KMS-11 (cell line): ENCODE results near the gene COPS7A.

ENCODE experiments used
- H2AFZ ChIP-seq: fragments of 200-600 bp; sonication (generic); 2 replicates; pipeline ENCODE4 v1.6.1; 2016; ENCODE audit warnings: antibody characterized with exemption, mixed run types, low read depth
- H3K27ac ChIP-seq: fragments of 200-600 bp; sonication (generic); 2 replicates; pipeline ENCODE4 v1.6.1; 2016; ENCODE audit warnings: mild to moderate bottlenecking, mixed run types
- H3K27me3 ChIP-seq: fragments of 200-600 bp; sonication (generic); 2 replicates; pipeline ENCODE4 v1.6.1; 2017; ENCODE audit warnings: mild to moderate bottlenecking, low read depth, mixed run types, moderate library complexity; ENCODE audit not compliant: insufficient read depth
- H3K36me3 ChIP-seq: fragments of 200-600 bp; sonication (generic); 2 replicates; pipeline ENCODE4 v1.6.1; 2017; ENCODE audit warnings: mild to moderate bottlenecking, mixed run types; ENCODE audit not compliant: insufficient read depth
- H3K4me1 ChIP-seq: fragments of 200-600 bp; sonication (generic); 2 replicates; pipeline ENCODE4 v1.6.1; 2016; ENCODE audit warnings: mild to moderate bottlenecking, low read depth, mixed run types; ENCODE audit not compliant: poor library complexity, severe bottlenecking
- H3K4me2 ChIP-seq: fragments of 200-600 bp; sonication (generic); 2 replicates; pipeline ENCODE4 v1.7.0; 2016; ENCODE audit warnings: mild to moderate bottlenecking, mixed run types
- H3K4me3 ChIP-seq: fragments of 200-600 bp; sonication (generic); IDR thresholded peaks from 2 replicates; pipeline ENCODE4 v1.6.1; 2017; ENCODE audit warnings: low read depth, low read length, mixed read lengths; ENCODE audit not compliant: insufficient read depth
- H3K79me2 ChIP-seq: fragments of 200-600 bp; sonication (generic); 2 replicates; pipeline ENCODE4 v1.6.1; 2016; ENCODE audit warnings: low read depth, mixed run types; ENCODE audit not compliant: insufficient read depth
- H3K9ac ChIP-seq: fragments of 200-600 bp; sonication (generic); 2 replicates; pipeline ENCODE4 v1.6.1; 2016; ENCODE audit warnings: mild to moderate bottlenecking, mixed run types
- H4K20me1 ChIP-seq: fragments of 200-600 bp; sonication (generic); 2 replicates; pipeline ENCODE4 v1.6.1; 2016; ENCODE audit warnings: mild to moderate bottlenecking, mixed run types; ENCODE audit not compliant: insufficient read depth
- TF ChIP-seq, protein P1 (sequence below): fragments of 200-600 bp; sonication (generic); conservative IDR thresholded peaks from 2 replicates; pipeline ENCODE4 v1.6.1; 2017; ENCODE audit warnings: low read depth, mild to moderate bottlenecking, antibody characterized with exemption, low read length, moderate library complexity, mixed read lengths

Gene COPS7A

DNA sequence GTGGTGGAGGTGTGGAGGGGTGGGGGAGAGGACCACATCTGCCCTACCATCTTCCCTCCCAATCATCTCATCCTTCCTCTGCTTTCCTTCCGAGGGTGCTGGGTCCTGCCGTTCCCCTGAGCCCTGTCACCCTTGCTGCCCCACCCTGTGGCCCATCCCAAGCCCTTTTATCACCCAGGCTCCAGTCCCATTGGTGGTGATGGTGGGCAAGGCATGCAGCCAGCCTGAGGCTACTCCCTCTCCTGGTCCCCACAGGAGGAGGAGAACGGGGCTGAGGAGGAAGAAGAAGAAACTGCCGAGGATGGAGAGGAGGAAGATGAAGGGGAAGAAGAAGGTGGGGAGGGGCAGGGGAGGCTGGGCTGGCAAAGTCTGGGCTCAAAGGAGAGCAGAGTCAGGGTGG, 45.8 kb downstream of the COPS7A start:
- Histone ChIP-seq H3K27ac (no peak overlapping the region), H3K36me3 (no peaks in the 10 kb centered on the region), H3K4me2 (no peak overlapping the region), H2AFZ (no peak overlapping the region), H3K79me2 (no peaks in the 10 kb centered on the region), H3K9ac (no peak overlapping the region), H3K4me1 (peaks cover 13% of the 10 kb centered on the region), H4K20me1 (no peaks in the 10 kb centered on the region), H3K27me3 (peaks cover 8% of the 10 kb centered on the region; the same call in 1 of the 2 replicates), H3K4me3 (no peak overlapping the region)
- TF ChIP-seq, protein P1, sequence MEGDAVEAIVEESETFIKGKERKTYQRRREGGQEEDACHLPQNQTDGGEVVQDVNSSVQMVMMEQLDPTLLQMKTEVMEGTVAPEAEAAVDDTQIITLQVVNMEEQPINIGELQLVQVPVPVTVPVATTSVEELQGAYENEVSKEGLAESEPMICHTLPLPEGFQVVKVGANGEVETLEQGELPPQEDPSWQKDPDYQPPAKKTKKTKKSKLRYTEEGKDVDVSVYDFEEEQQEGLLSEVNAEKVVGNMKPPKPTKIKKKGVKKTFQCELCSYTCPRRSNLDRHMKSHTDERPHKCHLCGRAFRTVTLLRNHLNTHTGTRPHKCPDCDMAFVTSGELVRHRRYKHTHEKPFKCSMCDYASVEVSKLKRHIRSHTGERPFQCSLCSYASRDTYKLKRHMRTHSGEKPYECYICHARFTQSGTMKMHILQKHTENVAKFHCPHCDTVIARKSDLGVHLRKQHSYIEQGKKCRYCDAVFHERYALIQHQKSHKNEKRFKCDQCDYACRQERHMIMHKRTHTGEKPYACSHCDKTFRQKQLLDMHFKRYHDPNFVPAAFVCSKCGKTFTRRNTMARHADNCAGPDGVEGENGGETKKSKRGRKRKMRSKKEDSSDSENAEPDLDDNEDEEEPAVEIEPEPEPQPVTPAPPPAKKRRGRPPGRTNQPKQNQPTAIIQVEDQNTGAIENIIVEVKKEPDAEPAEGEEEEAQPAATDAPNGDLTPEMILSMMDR, result no peak

DNA sequence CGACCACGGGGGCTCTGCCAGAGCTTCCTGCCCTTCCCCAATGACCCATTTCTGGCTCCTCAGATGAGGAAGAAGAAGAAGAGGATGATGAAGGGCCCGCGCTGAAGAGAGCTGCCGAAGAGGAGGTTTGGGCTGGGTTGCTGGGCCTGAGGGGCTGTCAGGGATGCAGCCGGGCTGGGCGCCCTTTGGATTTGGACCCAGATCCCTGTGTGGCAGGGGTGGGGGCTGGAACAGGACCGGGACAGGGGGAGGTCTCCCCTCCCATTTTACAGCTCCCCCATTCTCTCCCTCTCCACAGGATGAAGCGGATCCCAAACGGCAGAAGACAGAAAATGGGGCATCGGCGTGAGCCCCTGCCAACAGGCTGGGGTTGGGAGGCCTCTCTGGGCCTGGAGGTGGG, 46.2 kb downstream of the COPS7A start:
- Histone ChIP-seq H2AFZ (no peak overlapping the region), H3K36me3 (no peaks in the 10 kb centered on the region), H3K27ac (no peak overlapping the region), H3K4me3 (no peak overlapping the region), H4K20me1 (no peaks in the 10 kb centered on the region), H3K4me2 (no peak overlapping the region), H3K9ac (no peak overlapping the region), H3K27me3 (peaks cover 3% of the 10 kb centered on the region; the same call in 1 of the 2 replicates), H3K79me2 (no peaks in the 10 kb centered on the region), H3K4me1 (peaks cover 9% of the 10 kb centered on the region)
- TF ChIP-seq, protein P1, result no peak

DNA sequence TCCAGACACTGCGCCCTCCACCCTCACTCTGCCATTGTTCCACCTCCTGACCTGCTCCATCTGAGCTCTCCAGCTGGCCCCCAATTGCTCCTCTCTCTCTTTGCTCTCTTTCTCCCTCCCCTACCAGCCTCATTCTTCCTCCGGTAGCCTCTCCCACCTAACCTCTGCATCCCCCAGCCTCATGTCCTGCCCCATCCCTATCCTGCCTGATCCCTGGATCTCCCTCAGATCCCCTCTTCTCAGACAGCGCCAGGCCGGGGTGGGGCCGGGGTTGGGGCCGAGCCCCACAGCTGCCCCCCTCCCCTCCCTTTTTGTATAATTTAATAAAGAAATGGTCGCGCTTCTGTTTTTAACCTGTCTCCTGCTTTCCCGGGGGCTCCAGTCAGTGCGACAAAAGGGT, 46.8 kb downstream of the COPS7A start:
- Histone ChIP-seq H3K4me2 (no peak overlapping the region), H4K20me1 (no peaks in the 10 kb centered on the region), H3K27me3 (no peaks in the 10 kb centered on the region; the same call in 1 of the 2 replicates), H3K4me1 (peaks cover 6% of the 10 kb centered on the region), H3K79me2 (no peaks in the 10 kb centered on the region), H3K36me3 (no peaks in the 10 kb centered on the region), H3K27ac (no peak overlapping the region), H2AFZ (no peak overlapping the region), H3K4me3 (no peak overlapping the region), H3K9ac (no peak overlapping the region)
- TF ChIP-seq, protein P1, result no peak

- no peaks in the 10 kb centered on the region for H4K20me1 ChIP-seq
- no peak overlapping the region for H3K4me2 ChIP-seq
- H3K27me3 ChIP-seq, result no peaks in the 10 kb centered on the region
- H3K4me1 ChIP-seq, result peaks cover 6% of the 10 kb centered on the region
- no peak overlapping the region for H3K9ac ChIP-seq
- TF ChIP-seq, protein P1, result no peak
- no peaks in the 10 kb centered on the region for H3K36me3 ChIP-seq
- no peak overlapping the region for H2AFZ ChIP-seq
- no peak overlapping the region for H3K4me3 ChIP-seq
- no peak overlapping the region for H3K27ac ChIP-seq
- H3K79me2 ChIP-seq, result no peaks in the 10 kb centered on the region
Measured at GRCh38 chr12:6771091-6771495, 47.2 kb downstream of the COPS7A start.
